ENCODE data around the gene SYN1. TPM values are rescaled to one million over a fixed set of nuclear protein-coding genes. Genes with fewer than 3 reads are reported as not detected.

Gene SYN1
- total RNA-seq, 1 experiment from 2014 or later = 0.49 TPM

DNA sequence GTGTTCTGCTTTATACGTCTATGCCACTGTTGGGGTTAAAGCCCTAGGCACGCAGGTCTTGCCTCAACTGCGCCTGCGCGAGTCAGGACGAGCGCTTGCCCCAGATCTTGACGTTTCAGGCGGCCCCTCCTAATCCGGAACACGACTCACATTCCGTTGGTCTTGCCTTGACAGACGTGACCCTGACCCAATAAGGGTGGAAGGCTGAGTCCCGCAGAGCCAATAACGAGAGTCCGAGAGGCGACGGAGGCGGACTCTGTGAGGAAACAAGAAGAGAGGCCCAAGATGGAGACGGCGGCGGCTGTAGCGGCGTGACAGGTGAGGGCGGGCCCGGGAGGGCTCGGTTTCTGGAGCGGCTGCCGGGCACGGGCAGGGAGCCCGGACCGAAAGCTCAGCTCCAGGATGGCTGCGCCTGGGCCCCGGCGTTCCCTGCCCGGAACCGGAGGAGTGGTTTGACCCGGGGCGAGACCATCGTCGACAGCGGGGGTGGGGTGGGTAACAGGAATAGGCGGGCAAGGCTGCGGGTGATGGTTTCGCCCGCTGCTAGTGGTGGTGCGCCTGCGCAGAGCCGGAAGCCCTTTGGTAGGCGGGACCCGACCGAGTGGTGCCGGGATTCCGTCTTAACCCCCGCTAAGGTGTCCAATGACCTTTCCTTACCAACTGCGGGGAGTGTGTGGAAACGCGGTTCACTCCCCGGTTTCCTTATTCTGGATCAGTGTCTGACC is 58.6 kb downstream of the SYN1 start, which contains the start of gene ARAF:
Gene ARAF, plus strand, starts transcription at position 272 of the 725 bp plus-strand sequence. CDS start 1,763 bp downstream, outside the sequence.
- peaks cover 18% of the 10 kb centered on the region for H3K4me1 Mint-ChIP-seq (ENCODE audit: insufficient read depth, unreplicated experiment)
- H3K4me3 Mint-ChIP-seq (ENCODE audit: unreplicated experiment) = peak within 1 kb of the TSS; percentile 96
- H3K9me3 Mint-ChIP-seq (ENCODE audit: unreplicated experiment) = peaks cover 7% of the 10 kb centered on the region
- DNase-seq (ENCODE audit: unreplicated experiment) = peak; percentile 99
- ChIA-PET POLR2A (interaction anchor here (0.6 to 1.5 kb wide), 5 partner anchors 20 to 90 kb away, joined by 3 to 5 read pairs (median 3); partner anchors contain the start of gene ELK1), CTCF (no interaction called here)
- no TSS peak for BruUV-seq (replicated peaks)
- TF ChIP-seq, protein P1, sequence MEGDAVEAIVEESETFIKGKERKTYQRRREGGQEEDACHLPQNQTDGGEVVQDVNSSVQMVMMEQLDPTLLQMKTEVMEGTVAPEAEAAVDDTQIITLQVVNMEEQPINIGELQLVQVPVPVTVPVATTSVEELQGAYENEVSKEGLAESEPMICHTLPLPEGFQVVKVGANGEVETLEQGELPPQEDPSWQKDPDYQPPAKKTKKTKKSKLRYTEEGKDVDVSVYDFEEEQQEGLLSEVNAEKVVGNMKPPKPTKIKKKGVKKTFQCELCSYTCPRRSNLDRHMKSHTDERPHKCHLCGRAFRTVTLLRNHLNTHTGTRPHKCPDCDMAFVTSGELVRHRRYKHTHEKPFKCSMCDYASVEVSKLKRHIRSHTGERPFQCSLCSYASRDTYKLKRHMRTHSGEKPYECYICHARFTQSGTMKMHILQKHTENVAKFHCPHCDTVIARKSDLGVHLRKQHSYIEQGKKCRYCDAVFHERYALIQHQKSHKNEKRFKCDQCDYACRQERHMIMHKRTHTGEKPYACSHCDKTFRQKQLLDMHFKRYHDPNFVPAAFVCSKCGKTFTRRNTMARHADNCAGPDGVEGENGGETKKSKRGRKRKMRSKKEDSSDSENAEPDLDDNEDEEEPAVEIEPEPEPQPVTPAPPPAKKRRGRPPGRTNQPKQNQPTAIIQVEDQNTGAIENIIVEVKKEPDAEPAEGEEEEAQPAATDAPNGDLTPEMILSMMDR (IDR thresholded peaks at IDR 0.05; ENCODE audit: unreplicated experiment) = no peak
- H3K27ac Mint-ChIP-seq (ENCODE audit: low read depth, unreplicated experiment) = peak within 1 kb of the TSS; percentile 99
- peaks cover 28% of the 10 kb centered on the region for H3K36me3 Mint-ChIP-seq (ENCODE audit: insufficient read depth, unreplicated experiment)
- H3K27me3 Mint-ChIP-seq (ENCODE audit: insufficient read depth, unreplicated experiment) = no peaks in the 10 kb centered on the region
- intact Hi-C loops (cut with micrococcal nuclease) = loop anchor here (2.0 to 5.0 kb wide), 2 partner anchors 276 to 466 kb away; partner anchors contain the start of gene ZNF81

DNA sequence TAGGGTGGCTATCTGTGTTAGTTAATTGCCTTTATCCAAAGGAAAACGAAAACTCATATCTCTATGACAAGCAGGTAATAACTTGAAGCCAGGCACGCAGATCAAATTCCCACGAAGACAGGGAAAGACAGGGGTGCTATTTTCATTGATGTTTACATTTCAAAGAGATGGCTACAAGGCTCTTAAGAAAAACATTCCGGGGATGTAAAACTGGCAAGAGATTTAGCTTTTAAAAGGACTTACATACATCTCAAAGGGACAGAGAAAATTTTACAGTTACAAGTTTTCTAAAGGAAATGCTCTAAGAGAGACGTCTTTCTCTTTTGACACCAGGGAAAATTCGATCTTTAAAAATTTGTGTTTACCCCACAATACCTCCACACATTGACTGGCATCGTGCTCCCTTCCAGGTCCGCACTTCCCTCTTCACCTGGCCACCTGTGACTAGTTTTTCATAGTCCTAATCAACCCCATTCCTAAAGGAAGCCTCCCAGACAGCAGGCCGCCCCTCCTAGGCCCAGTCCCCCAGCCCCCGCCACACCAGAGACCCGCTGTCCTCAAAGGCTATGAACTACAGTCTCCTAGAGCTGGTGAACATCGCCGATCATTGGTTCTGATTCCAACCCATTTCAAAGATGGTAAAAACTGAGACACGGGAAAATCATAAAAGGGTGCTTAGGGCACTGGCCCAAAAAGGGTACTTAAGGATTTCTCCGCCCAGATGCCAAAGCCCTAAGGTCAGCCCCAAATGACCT is 59.3 kb downstream of the SYN1 start:
- Mint-ChIP-seq H3K27me3 (ENCODE audit: insufficient read depth, unreplicated experiment) (no peaks in the 10 kb centered on the region), H3K36me3 (ENCODE audit: insufficient read depth, unreplicated experiment) (peaks cover 25% of the 10 kb centered on the region), H3K9me3 (ENCODE audit: unreplicated experiment) (peaks cover 7% of the 10 kb centered on the region), H3K27ac (ENCODE audit: low read depth, unreplicated experiment) (peak overlapping the region; percentile 99), H3K4me1 (ENCODE audit: insufficient read depth, unreplicated experiment) (peaks cover 18% of the 10 kb centered on the region), H3K4me3 (ENCODE audit: unreplicated experiment) (peak overlapping the region; percentile 96)
- POLR2A ChIA-PET = interaction anchor here (0.6 to 1.5 kb wide), 5 partner anchors 22 to 738 kb away, joined by 3 to 5 read pairs (median 3); partner anchors contain the start of genes ELK1 and TIMP1
- TSS peak; percentile 69 for BruUV-seq (replicated peaks)
- TF ChIP-seq, protein P1 (IDR thresholded peaks at IDR 0.05; ENCODE audit: unreplicated experiment) = no peak
- CTCF ChIA-PET = interaction anchor here (0.6 kb wide), 1 partner anchor 8 kb away, joined by 3 read pairs; no protein-coding TSS in a partner anchor
- intact Hi-C loops (cut with micrococcal nuclease) = loop anchor here (2.0 to 5.0 kb wide), 2 partner anchors 276 to 467 kb away; partner anchors contain the start of gene ZNF81
- no peak for DNase-seq (ENCODE audit: unreplicated experiment)

DNA sequence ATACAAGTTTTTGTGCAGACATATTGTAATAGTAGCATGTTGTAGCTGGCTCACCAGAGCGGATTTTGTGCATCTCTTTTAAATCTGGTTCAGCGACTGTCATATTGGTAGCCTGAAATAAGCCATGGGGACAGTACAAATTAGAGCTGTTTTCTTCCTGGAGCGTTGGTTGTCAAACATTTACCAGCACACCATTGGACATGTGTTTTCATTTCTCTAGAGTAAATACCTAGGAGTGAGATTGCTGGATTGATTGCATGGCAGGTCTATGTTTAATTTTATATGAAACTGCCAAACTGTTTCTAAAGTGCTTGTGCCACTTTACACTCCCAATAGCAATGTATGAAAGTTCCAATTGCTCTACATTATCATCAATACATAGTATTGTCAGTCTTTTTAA is 61.2 kb downstream of the SYN1 start:
- H3K4me1 Mint-ChIP-seq (ENCODE audit: insufficient read depth, unreplicated experiment) = peaks cover 11% of the 10 kb centered on the region
- no peaks in the 10 kb centered on the region for H3K27me3 Mint-ChIP-seq (ENCODE audit: insufficient read depth, unreplicated experiment)
- DNase-seq (ENCODE audit: unreplicated experiment) = no peak
- no TSS peak for BruUV-seq (replicated peaks)
- intact Hi-C loops (cut with micrococcal nuclease) = no loop called here
- TF ChIP-seq, protein P1 (IDR thresholded peaks at IDR 0.05; ENCODE audit: unreplicated experiment) = no peak
- no peak overlapping the region for H3K4me3 Mint-ChIP-seq (ENCODE audit: unreplicated experiment)
- POLR2A ChIA-PET = interaction anchor here (1.0 kb wide), 1 partner anchor 24 kb away, joined by 4 read pairs; no protein-coding TSS in a partner anchor
- CTCF ChIA-PET = interaction anchor here (0.6 to 1.1 kb wide), 2 partner anchors 12 to 17 kb away, joined by 3 read pairs; no protein-coding TSS in a partner anchor
- H3K27ac Mint-ChIP-seq (ENCODE audit: low read depth, unreplicated experiment) = no peak overlapping the region
- no peaks in the 10 kb centered on the region for H3K9me3 Mint-ChIP-seq (ENCODE audit: unreplicated experiment)
- peaks cover 13% of the 10 kb centered on the region for H3K36me3 Mint-ChIP-seq (ENCODE audit: insufficient read depth, unreplicated experiment)
